HEK293T (cell line): Measurements from ENCODE around the gene CHSY3.

ENCODE experiments used
- CTCF ChIA-PET: fragments of 350-600 bp; formaldehyde crosslinking; extraction: SDS; loops from one replicate; lab custom pipeline; 2021; ENCODE audit warnings: antibody characterized with exemption, inconsistent platforms; lab: Yijun Ruan, JAX
- POLR2A ChIA-PET: fragments of 350-600 bp; formaldehyde crosslinking; extraction: SDS; loops from one replicate; lab custom pipeline; 2020; ENCODE audit warnings: antibody characterized with exemption, inconsistent platforms; lab: Yijun Ruan, JAX
- DNase-seq: peaks from one replicate; pipeline ENCODE4 v3.0.0; 2012; ENCODE audit warnings: mixed read lengths; ENCODE audit errors: extremely low spot score
- ELF4 ChIP-seq: fragments of 450-650 bp; IDR thresholded peaks from 2 replicates; pipeline ENCODE4 v1.6.1; 2017; ENCODE audit warnings: antibody characterized with exemption
- FOXA1 ChIP-seq: fragments of 450-650 bp; IDR thresholded peaks from 2 replicates; pipeline ENCODE4 v1.6.1; 2016; ENCODE audit warnings: mild to moderate bottlenecking
- FOXK2 ChIP-seq: fragments of 450-650 bp; IDR thresholded peaks from 2 replicates; pipeline ENCODE4 v1.6.1; 2016; ENCODE audit warnings: mild to moderate bottlenecking
- HDGF ChIP-seq: fragments of 450-650 bp; IDR thresholded peaks from 2 replicates; pipeline ENCODE4 v1.6.1; 2017; ENCODE audit warnings: antibody characterized with exemption, borderline replicate concordance
- PKNOX1 ChIP-seq: fragments of 450-650 bp; IDR thresholded peaks from 2 replicates; pipeline ENCODE4 v1.6.1; 2016
- TARDBP ChIP-seq: fragments of 450-650 bp; IDR thresholded peaks from 2 replicates; pipeline ENCODE4 v1.6.1; 2016

Gene CHSY3

GRCh38 chr5:130234816-130235215 is 330.6 kb downstream of the CHSY3 start:
- DNase-seq, result no peak
- ChIA-PET POLR2A (no interaction called here), CTCF (no interaction called here)
- TF ChIP-seq TARDBP, result no peak
- no peak for TF ChIP-seq FOXK2
- no peak for TF ChIP-seq HDGF
- TF ChIP-seq PKNOX1, result no peak
- no peak for TF ChIP-seq FOXA1
- no peak for TF ChIP-seq ELF4
